Measurements from ENCODE around the gene GPR78. TPM values are rescaled to one million over a fixed set of nuclear protein-coding genes. Genes with fewer than 3 reads are reported as not detected.

Gene GPR78
- polyA plus RNA-seq, 1 of the 3 experiments (the other 2 are of a cell fraction), result not detected

DNA sequence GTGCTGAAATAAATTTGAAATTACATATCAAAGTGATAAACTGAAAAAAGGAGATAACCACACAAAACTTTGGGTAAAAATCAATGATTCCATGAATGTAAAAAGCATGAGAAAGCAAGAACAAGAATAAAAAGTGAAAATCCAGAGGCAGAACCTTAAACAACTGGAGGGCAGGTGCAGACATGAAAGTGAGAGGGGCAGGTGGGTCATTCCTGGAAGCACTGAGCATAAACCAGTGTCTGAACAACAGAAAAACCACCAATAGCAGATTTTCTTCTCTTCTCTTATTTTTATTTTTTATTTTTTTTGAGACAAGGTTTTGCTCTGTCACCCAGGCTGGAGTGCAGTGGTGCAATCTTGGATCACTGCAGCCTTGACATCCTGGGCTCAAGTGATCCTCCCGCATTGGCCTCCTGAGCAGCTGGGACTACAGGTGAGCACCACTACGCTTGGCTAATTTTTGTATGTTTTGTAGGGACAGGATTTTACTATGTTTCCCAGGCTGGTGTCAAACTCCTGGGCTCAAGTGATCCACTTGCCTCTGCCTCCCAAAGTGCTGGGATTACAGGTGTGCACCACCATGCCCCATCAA, 46.8 kb upstream of the GPR78 start:
- no peak for DNase-seq
- no peaks in the 10 kb centered on the region for H3K9me3 ChIP-seq
- no peak overlapping the region for H3K9ac ChIP-seq
- H3K27me3 ChIP-seq (ENCODE audit: insufficient read depth), result no peaks in the 10 kb centered on the region
- H4K20me1 ChIP-seq (ENCODE audit: insufficient read depth), result no peaks in the 10 kb centered on the region
- ChIA-PET POLR2A (no interaction called here), CTCF (no interaction called here)
- WGBS (ENCODE audit: low lambda C conversion rate), result 83% methylated on average over 2 of the region's 2 CpGs
- H3K27ac ChIP-seq (ENCODE audit: low read depth in 2 of 2, low read length in 1 of 2), result no peak overlapping the region
- no peak overlapping the region for H2AFZ ChIP-seq (ENCODE audit: low read depth)
- no peaks in the 10 kb centered on the region for H3K79me2 ChIP-seq (ENCODE audit: insufficient read depth)
- no peaks in the 10 kb centered on the region for H3K9me2 ChIP-seq
- H3K36me3 ChIP-seq (replicated peaks in 1 of 2; ENCODE audit: control insufficient read depth in 1 of 2, insufficient read depth in 2 of 2, low read length in 1 of 2), result no peaks in the 10 kb centered on the region
- no peaks in the 10 kb centered on the region; a peak in 1 of 4 replicates for H3K4me1 ChIP-seq (ENCODE audit: control insufficient read depth in 1 of 2, insufficient read depth in 2 of 2, low read depth in 1 of 2, low read length in 1 of 2)
- H3F3A ChIP-seq (replicated peaks; ENCODE audit: insufficient read depth), result no peaks in the 10 kb centered on the region
- H3K4me2 ChIP-seq, result no peak overlapping the region
- no peak overlapping the region for H3K4me3 ChIP-seq (ENCODE audit: low read depth in 2 of 2, low read length in 1 of 2)
- TF ChIP-seq, protein P1, sequence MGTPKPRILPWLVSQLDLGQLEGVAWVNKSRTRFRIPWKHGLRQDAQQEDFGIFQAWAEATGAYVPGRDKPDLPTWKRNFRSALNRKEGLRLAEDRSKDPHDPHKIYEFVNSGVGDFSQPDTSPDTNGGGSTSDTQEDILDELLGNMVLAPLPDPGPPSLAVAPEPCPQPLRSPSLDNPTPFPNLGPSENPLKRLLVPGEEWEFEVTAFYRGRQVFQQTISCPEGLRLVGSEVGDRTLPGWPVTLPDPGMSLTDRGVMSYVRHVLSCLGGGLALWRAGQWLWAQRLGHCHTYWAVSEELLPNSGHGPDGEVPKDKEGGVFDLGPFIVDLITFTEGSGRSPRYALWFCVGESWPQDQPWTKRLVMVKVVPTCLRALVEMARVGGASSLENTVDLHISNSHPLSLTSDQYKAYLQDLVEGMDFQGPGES (IDR thresholded peaks at IDR 0.05; ENCODE audit: low read depth, low read length), result no peak
- TF ChIP-seq FOXJ3 (CRISPR knock-in tag; IDR thresholded peaks at IDR 0.05) (no peak), MXI1 (IDR thresholded peaks at IDR 0.05; ENCODE audit: low read depth, low read length) (no peak), JUND (IDR thresholded peaks at IDR 0.05) (no peak), NFIC (IDR thresholded peaks at IDR 0.05; ENCODE audit: borderline replicate concordance) (no peak), RAD21 (IDR thresholded peaks at IDR 0.05; ENCODE audit: low read length) (no peak), YY1 (IDR thresholded peaks at IDR 0.05; ENCODE audit: low read depth) (no peak), TEAD4 (IDR thresholded peaks at IDR 0.05; ENCODE audit: borderline replicate concordance, insufficient read depth) (no peak), FOXM1 (IDR thresholded peaks at IDR 0.05; ENCODE audit: low read depth) (no peak), MEF2A (IDR thresholded peaks at IDR 0.05; ENCODE audit: borderline replicate concordance, low read depth) (no peak), NRF1 (IDR thresholded peaks at IDR 0.05; ENCODE audit: low read depth, low read length) (no peak)

DNA sequence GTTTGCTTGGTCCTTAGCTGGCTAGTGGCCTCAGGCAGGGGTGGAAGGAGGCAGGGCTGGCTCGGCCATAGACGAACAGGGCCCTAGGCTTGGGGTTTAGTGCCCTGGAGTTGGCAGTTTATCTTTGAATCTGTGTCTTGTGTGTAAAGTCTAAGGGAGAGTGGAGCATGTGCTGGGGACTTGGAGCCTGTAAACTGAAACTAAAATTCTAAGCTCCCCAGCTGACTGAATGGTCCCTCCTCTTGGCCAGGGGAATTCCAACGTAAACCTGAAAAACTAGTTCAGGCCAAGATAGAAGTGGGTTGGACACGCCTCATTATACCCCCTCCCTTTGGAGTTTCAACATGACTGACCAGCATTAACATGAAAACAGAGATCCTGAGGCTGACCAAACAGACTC, 46.1 kb upstream of the GPR78 start:
- 63% methylated on average over 3 of the region's 4 CpGs for WGBS (ENCODE audit: low lambda C conversion rate)

DNA sequence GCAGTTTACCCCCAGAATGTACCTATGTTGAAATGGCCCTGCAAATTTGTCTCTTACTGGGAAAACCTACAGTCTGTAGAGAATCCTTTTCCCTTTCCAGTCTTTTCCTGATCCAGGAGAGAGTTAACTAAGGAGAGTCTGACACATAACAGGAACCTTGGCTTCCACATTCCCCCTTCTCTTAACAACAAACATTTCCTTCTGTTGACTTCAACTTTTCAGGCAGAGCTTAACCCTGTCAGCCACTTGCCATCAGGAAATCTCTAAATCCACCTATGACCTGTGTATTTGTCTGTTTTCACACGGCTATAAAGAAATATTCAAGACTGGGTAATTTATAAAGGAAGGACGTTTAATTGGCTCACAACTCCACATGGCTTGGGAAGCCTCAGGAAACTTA, 45.6 kb upstream of the GPR78 start:
- no peaks in the 10 kb centered on the region for H3K9me2 ChIP-seq
- no peaks in the 10 kb centered on the region for H3K36me3 ChIP-seq (replicated peaks in 1 of 2; ENCODE audit: control insufficient read depth in 1 of 2, insufficient read depth in 2 of 2, low read length in 1 of 2)
- no peaks in the 10 kb centered on the region for H3K79me2 ChIP-seq (ENCODE audit: insufficient read depth)
- no peaks in the 10 kb centered on the region for H4K20me1 ChIP-seq (ENCODE audit: insufficient read depth)
- 68% methylated on average over 2 of the region's 2 CpGs for WGBS (ENCODE audit: low lambda C conversion rate)
- no peaks in the 10 kb centered on the region for H3F3A ChIP-seq (replicated peaks; ENCODE audit: insufficient read depth)
- H3K9me3 ChIP-seq, result no peaks in the 10 kb centered on the region
- H3K4me3 ChIP-seq (ENCODE audit: low read depth in 2 of 2, low read length in 1 of 2), result no peak overlapping the region
- H2AFZ ChIP-seq (ENCODE audit: low read depth), result no peak overlapping the region
- CTCF ChIA-PET, result no interaction called here
- no peaks in the 10 kb centered on the region for H3K27me3 ChIP-seq (ENCODE audit: insufficient read depth)
- H3K9ac ChIP-seq, result no peak overlapping the region
- no peak overlapping the region for H3K4me2 ChIP-seq
- H3K4me1 ChIP-seq (ENCODE audit: control insufficient read depth in 1 of 2, insufficient read depth in 2 of 2, low read depth in 1 of 2, low read length in 1 of 2), result peaks cover 0 to 7% of the 10 kb centered on the region in 2 experiments; a peak in 2 of 4 replicates
- DNase-seq, result no peak
- H3K27ac ChIP-seq (ENCODE audit: low read depth in 2 of 2, low read length in 1 of 2), result no peak overlapping the region
- POLR2A ChIA-PET, result no interaction called here
- no peak for TF ChIP-seq RAD21 (IDR thresholded peaks at IDR 0.05; ENCODE audit: low read length)
- no peak for TF ChIP-seq NRF1 (IDR thresholded peaks at IDR 0.05; ENCODE audit: low read depth, low read length)
- TF ChIP-seq, protein P2, sequence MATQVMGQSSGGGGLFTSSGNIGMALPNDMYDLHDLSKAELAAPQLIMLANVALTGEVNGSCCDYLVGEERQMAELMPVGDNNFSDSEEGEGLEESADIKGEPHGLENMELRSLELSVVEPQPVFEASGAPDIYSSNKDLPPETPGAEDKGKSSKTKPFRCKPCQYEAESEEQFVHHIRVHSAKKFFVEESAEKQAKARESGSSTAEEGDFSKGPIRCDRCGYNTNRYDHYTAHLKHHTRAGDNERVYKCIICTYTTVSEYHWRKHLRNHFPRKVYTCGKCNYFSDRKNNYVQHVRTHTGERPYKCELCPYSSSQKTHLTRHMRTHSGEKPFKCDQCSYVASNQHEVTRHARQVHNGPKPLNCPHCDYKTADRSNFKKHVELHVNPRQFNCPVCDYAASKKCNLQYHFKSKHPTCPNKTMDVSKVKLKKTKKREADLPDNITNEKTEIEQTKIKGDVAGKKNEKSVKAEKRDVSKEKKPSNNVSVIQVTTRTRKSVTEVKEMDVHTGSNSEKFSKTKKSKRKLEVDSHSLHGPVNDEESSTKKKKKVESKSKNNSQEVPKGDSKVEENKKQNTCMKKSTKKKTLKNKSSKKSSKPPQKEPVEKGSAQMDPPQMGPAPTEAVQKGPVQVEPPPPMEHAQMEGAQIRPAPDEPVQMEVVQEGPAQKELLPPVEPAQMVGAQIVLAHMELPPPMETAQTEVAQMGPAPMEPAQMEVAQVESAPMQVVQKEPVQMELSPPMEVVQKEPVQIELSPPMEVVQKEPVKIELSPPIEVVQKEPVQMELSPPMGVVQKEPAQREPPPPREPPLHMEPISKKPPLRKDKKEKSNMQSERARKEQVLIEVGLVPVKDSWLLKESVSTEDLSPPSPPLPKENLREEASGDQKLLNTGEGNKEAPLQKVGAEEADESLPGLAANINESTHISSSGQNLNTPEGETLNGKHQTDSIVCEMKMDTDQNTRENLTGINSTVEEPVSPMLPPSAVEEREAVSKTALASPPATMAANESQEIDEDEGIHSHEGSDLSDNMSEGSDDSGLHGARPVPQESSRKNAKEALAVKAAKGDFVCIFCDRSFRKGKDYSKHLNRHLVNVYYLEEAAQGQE (IDR thresholded peaks at IDR 0.05; ENCODE audit: low read depth, low read length), result no peak
- TF ChIP-seq FOXM1 (IDR thresholded peaks at IDR 0.05; ENCODE audit: low read depth), result no peak
- TF ChIP-seq TCF12 (IDR thresholded peaks at IDR 0.05), result no peak
- no peak for TF ChIP-seq CTCF (IDR thresholded peaks at IDR 0.05)
- TF ChIP-seq SMC3 (IDR thresholded peaks at IDR 0.05; ENCODE audit: low read depth, low read length), result no peak
- TF ChIP-seq FOSL2 (IDR thresholded peaks at IDR 0.05; ENCODE audit: borderline replicate concordance, low read depth), result no peak

More for the DNA sequence above, 46.1 kb upstream of the GPR78 start:
- CTCF ChIA-PET, result no interaction called here
- H3K9me3 ChIP-seq, result no peaks in the 10 kb centered on the region
- no peaks in the 10 kb centered on the region for H3K9me2 ChIP-seq
- H2AFZ ChIP-seq (ENCODE audit: low read depth), result no peak overlapping the region
- no peaks in the 10 kb centered on the region for H3K79me2 ChIP-seq (ENCODE audit: insufficient read depth)
- DNase-seq, result no peak
- H3K4me2 ChIP-seq, result no peak overlapping the region
- H3K4me1 ChIP-seq (ENCODE audit: control insufficient read depth in 1 of 2, insufficient read depth in 2 of 2, low read depth in 1 of 2, low read length in 1 of 2), result peaks cover 0 to 4% of the 10 kb centered on the region in 2 experiments; a peak in 2 of 4 replicates
- TF ChIP-seq TEAD4 (IDR thresholded peaks at IDR 0.05; ENCODE audit: borderline replicate concordance, insufficient read depth), result no peak
- TF ChIP-seq FOXM1 (IDR thresholded peaks at IDR 0.05; ENCODE audit: low read depth), result no peak
- no peak for TF ChIP-seq YY1 (IDR thresholded peaks at IDR 0.05; ENCODE audit: low read depth)
- H4K20me1 ChIP-seq (ENCODE audit: insufficient read depth), result no peaks in the 10 kb centered on the region
- no peak overlapping the region for H3K4me3 ChIP-seq (ENCODE audit: low read depth in 2 of 2, low read length in 1 of 2)
- H3K9ac ChIP-seq, result no peak overlapping the region
- POLR2A ChIA-PET, result no interaction called here
- H3K36me3 ChIP-seq (replicated peaks in 1 of 2; ENCODE audit: control insufficient read depth in 1 of 2, insufficient read depth in 2 of 2, low read length in 1 of 2), result no peaks in the 10 kb centered on the region
- no peaks in the 10 kb centered on the region for H3K27me3 ChIP-seq (ENCODE audit: insufficient read depth)
- no peak overlapping the region for H3K27ac ChIP-seq (ENCODE audit: low read depth in 2 of 2, low read length in 1 of 2)
- H3F3A ChIP-seq (replicated peaks; ENCODE audit: insufficient read depth), result no peaks in the 10 kb centered on the region

Measured in SK-N-SH (cell line).